GM12878 (cell line): Measurements from ENCODE around the gene CBFA2T3. TPM values are rescaled to one million over a fixed set of nuclear protein-coding genes. Genes with fewer than 3 reads are reported as not detected.

Source experiments
- ATAC-seq: fragments of 200-7000 bp; cut with Tn5 transposase; 3 replicates; pipeline ENCODE4 v1.9.1; 2020; ENCODE audit warnings: mild to moderate bottlenecking, moderate library complexity
- BruUV-seq: library from RNA; stranded (reverse); fragments of 400-500 nt; replicated peaks from 2 replicates; lab custom pipeline; 2021; lab: Mats Ljungman, UMichigan
- CTCF ChIA-PET: fragments of 300-600 bp; sonication (Branson Sonifier 250); formaldehyde crosslinking; extraction: SDS; loops from one replicate; lab custom pipeline; 2021; ENCODE audit warnings: inconsistent platforms; lab: Yijun Ruan, JAX
- POLR2A ChIA-PET: fragments of 350-600 bp; formaldehyde crosslinking; extraction: SDS; loops from one replicate; lab custom pipeline; 2021; ENCODE audit warnings: inconsistent platforms; lab: Charles Lee
- RAD21 ChIA-PET: fragments of 300-600 bp; sonication (Branson Sonifier 250); formaldehyde crosslinking; loops from one replicate; lab custom pipeline; 2023; ENCODE audit warnings: antibody characterized with exemption; ENCODE audit not compliant: unreplicated experiment; lab: Charles Lee
- SMC1A ChIA-PET: fragments of 300-600 bp; sonication (Branson Sonifier 250); formaldehyde crosslinking; loops from one replicate; lab custom pipeline; 2023; ENCODE audit not compliant: unreplicated experiment, uncharacterized antibody; lab: Charles Lee
- DNase-seq: peaks from one replicate; pipeline ENCODE4 v3.0.0-alpha.2; 2011; ENCODE audit warnings: low read depth, low spot score
- FAIRE-seq: peaks from 3 replicates; lab custom pipeline; 2011; peaks lifted over from hg19 to GRCh38; lab: Jason Lieb, UNC
- H2AFZ ChIP-seq: 2 replicates; pipeline ENCODE4 v1.6.0; 2011; ENCODE audit warnings: low read depth, low read length, control low read depth; ENCODE audit not compliant: control insufficient read depth
- H3K27ac ChIP-seq: 2 replicates; pipeline ENCODE4 v1.5.1; 2011; ENCODE audit warnings: control low read depth; ENCODE audit not compliant: control insufficient read depth, insufficient read depth
- H3K27me3 ChIP-seq, 2 experiments: replicated peaks in 1 of 2; 2 replicates each; pipeline versions ENCODE4 v1.6.0 to v1.6.1; 2011; ENCODE audit warnings: low read length in 1 of 2; ENCODE audit not compliant: control insufficient read depth in 2 of 2, insufficient read depth in 2 of 2
- H3K36me3 ChIP-seq, 2 experiments: 2 replicates each; pipeline ENCODE4 v1.5.1; 2011; ENCODE audit warnings: low read length in 1 of 2; ENCODE audit not compliant: control insufficient read depth in 2 of 2, insufficient read depth in 2 of 2
- H3K4me1 ChIP-seq: 2 replicates; pipeline ENCODE4 v1.6.1; 2011; ENCODE audit warnings: mild to moderate bottlenecking, low read length, moderate library complexity, mixed read lengths; ENCODE audit not compliant: control insufficient read depth, insufficient read depth
- H3K4me2 ChIP-seq: 2 replicates; pipeline ENCODE4 v1.6.0; 2011; ENCODE audit warnings: control low read depth; ENCODE audit not compliant: control insufficient read depth, insufficient read depth
- H3K4me3 ChIP-seq: fragments of 200-600 bp; sonication (generic); 2 replicates; pipeline ENCODE4 v1.5.1; 2016
- H3K79me2 ChIP-seq: 2 replicates; pipeline ENCODE4 v1.6.0; 2011; ENCODE audit warnings: low read length; ENCODE audit not compliant: control insufficient read depth, insufficient read depth
- H3K9ac ChIP-seq: 2 replicates; pipeline ENCODE4 v1.8.0; 2011; ENCODE audit warnings: low read length, control low read depth, mixed read lengths; ENCODE audit not compliant: control insufficient read depth, insufficient read depth
- H3K9me3 ChIP-seq: replicated peaks from 3 replicates; pipeline ENCODE4 v1.5.1; 2011; ENCODE audit warnings: mild to moderate bottlenecking, low read length; ENCODE audit not compliant: control insufficient read depth, insufficient read depth
- H4K20me1 ChIP-seq: 2 replicates; pipeline ENCODE4 v1.6.0; 2011; ENCODE audit not compliant: control insufficient read depth, insufficient read depth
- ATF7 ChIP-seq: fragments of 450-650 bp; IDR thresholded peaks from 2 replicates; pipeline ENCODE4 v1.6.1; 2016; ENCODE audit warnings: low read depth, mild to moderate bottlenecking
- BMI1 ChIP-seq: fragments of 450-650 bp; IDR thresholded peaks from 2 replicates; pipeline ENCODE4 v1.6.1; 2016; ENCODE audit warnings: mild to moderate bottlenecking, moderate library complexity, borderline replicate concordance
- BRCA1 ChIP-seq: IDR thresholded peaks from 2 replicates; pipeline ENCODE4 v1.6.1; 2011; ENCODE audit warnings: low read depth, low read length, improper control_type of control experiment
- EP300 ChIP-seq, 2 experiments: fragments of 150-350 bp in 1 of 2; IDR thresholded peaks; 2 replicates each; pipeline ENCODE4 v1.6.1; 2011 to 2012; ENCODE audit warnings: low read depth in 2 of 2, low read length in 2 of 2, borderline replicate concordance in 1 of 2, improper control_type of control experiment in 1 of 2, inconsistent platforms in 1 of 2; ENCODE audit not compliant: control insufficient read depth in 1 of 2
- FOXM1 ChIP-seq: IDR thresholded peaks from 2 replicates; pipeline ENCODE4 v1.6.1; 2012; ENCODE audit warnings: low read depth, mild to moderate bottlenecking, inconsistent platforms, low read length, moderate library complexity
- HCFC1 ChIP-seq: fragments of 150-350 bp; IDR thresholded peaks from 2 replicates; pipeline ENCODE4 v1.6.1; 2014; ENCODE audit warnings: low read length
- IKZF2 ChIP-seq, 2 experiments: fragments of 450-650 bp; IDR thresholded peaks; 2 replicates each; pipeline ENCODE4 v1.6.1; 2017; ENCODE audit warnings: mild to moderate bottlenecking in 2 of 2, moderate library complexity in 2 of 2
- MEF2A ChIP-seq: IDR thresholded peaks from 2 replicates; pipeline ENCODE4 v1.6.1; 2011; ENCODE audit warnings: low read depth, mild to moderate bottlenecking, low read length, moderate library complexity; ENCODE audit not compliant: insufficient read depth
- MLLT1 ChIP-seq: fragments of 450-650 bp; IDR thresholded peaks from 2 replicates; pipeline ENCODE4 v1.6.1; 2016; ENCODE audit warnings: mild to moderate bottlenecking
- MXI1 ChIP-seq: fragments of 150-350 bp; IDR thresholded peaks from 2 replicates; pipeline ENCODE4 v1.6.1; 2011; ENCODE audit warnings: low read depth, mild to moderate bottlenecking, inconsistent platforms, low read length, improper control_type of control experiment
- NR2C2 ChIP-seq: IDR thresholded peaks from 2 replicates; pipeline ENCODE4 v1.6.1; 2011; ENCODE audit warnings: borderline replicate concordance, low read depth; ENCODE audit not compliant: control insufficient read depth, insufficient read length
- PAX8 ChIP-seq: fragments of 450-650 bp; IDR thresholded peaks from 2 replicates; pipeline ENCODE4 v1.6.1; 2017; ENCODE audit warnings: mild to moderate bottlenecking, moderate library complexity
- PML ChIP-seq: IDR thresholded peaks from 2 replicates; pipeline ENCODE4 v1.6.1; 2012; ENCODE audit warnings: low read length, inconsistent platforms
- ZSCAN29 ChIP-seq: fragments of 450-650 bp; IDR thresholded peaks from 2 replicates; pipeline ENCODE4 v1.6.1; 2017; ENCODE audit warnings: mild to moderate bottlenecking, moderate library complexity
- ZZZ3 ChIP-seq: IDR thresholded peaks from 2 replicates; pipeline ENCODE4 v1.6.1; 2011; ENCODE audit warnings: low read depth; ENCODE audit not compliant: control insufficient read depth, insufficient read length
- WGBS: methylation state at CpG from one replicate; pipeline ENCODE4 v1.1.6; 2016; ENCODE audit warnings: low lambda C conversion rate; ENCODE audit not compliant: insufficient replicate concordance, insufficient coverage; ENCODE audit errors: missing lambda C conversion rate; 5-methylcytosine and 5-hydroxymethylcytosine counted together
- in situ Hi-C: fragments of 300-500 bp; cut with MboI; formaldehyde crosslinking; loops from 9 replicates; pipeline ENCODE4 v1.14.3; 2018; ENCODE audit warnings: mixed read lengths
- intact Hi-C: fragments of 100-400 bp; cut with micrococcal nuclease; formaldehyde crosslinking; loops from one replicate; pipeline ENCODE4 v1.14.2; 2022; ENCODE audit not compliant: unreplicated experiment
- polyA plus RNA-seq, 11 experiments: library from polyadenylated mRNA; depleted of rRNA in 4 of 11; unstranded in 6 of 11; stranded (reverse) in 5 of 11; fragments of >200 nt; fragmentation: Nextera tagmentation in 4 of 11; fragmentation: Illumina TruSeq in 1 of 11; extraction: Ambion mirVana in 4 of 11; extraction: Trizol in 1 of 11; gene quantifications; 1 replicate in 1 of 11; 2 replicates in 10 of 11; pipeline versions ENCODE4 v1.2.1 to v1.2.3, GENCODE V29; 2011 to 2016; ENCODE audit warnings: inconsistent platforms in 2 of 11, missing spikeins in 2 of 11, low read depth in 1 of 11
- total RNA-seq, 4 experiments: library from RNA; depleted of rRNA in 3 of 4; stranded (reverse); fragments of >200 nt in 3 of 4; fragmentation: Illumina TruSeq in 1 of 4; extraction: Trizol in 1 of 4; gene quantifications; 2 replicates each; pipeline versions ENCODE4 v1.2.1 to v1.2.3, GENCODE V29; 2013 to 2021
- TF ChIP-seq, protein P1 (sequence below): fragments of 450-650 bp; IDR thresholded peaks from 2 replicates; pipeline ENCODE4 v1.6.1; 2016; ENCODE audit warnings: mild to moderate bottlenecking, moderate library complexity, borderline replicate concordance
- TF ChIP-seq, protein P2 (sequence below): IDR thresholded peaks from 2 replicates; pipeline ENCODE4 v1.6.1; 2011; ENCODE audit warnings: low read depth, low read length, improper control_type of control experiment, borderline replicate concordance

Gene CBFA2T3
- total and polyA plus RNA-seq, 10 of the 15 experiments (the other 5 are each of a cell fraction or from before 2014, with no cell fraction given) = 0.69 to 42.6 (median 4.5) TPM

GRCh38 chr16:88878967-88879787 is 97.8 kb downstream of the CBFA2T3 start:
- Histone ChIP-seq H3K79me2 (no peaks in the 10 kb centered on the region), H2AFZ (no peak overlapping the region), H3K9ac (no peak overlapping the region), H3K36me3 (peaks cover 2 to 4% of the 10 kb centered on the region in 2 experiments; a peak in 3 of 4 replicates), H3K4me1 (no peaks in the 10 kb centered on the region), H3K9me3 (no peaks in the 10 kb centered on the region), H3K27ac (no peak overlapping the region), H3K4me2 (no peak overlapping the region), H3K27me3 (no peaks in the 10 kb centered on the region), H3K4me3 (no peak overlapping the region), H4K20me1 (no peaks in the 10 kb centered on the region)
- FAIRE-seq (no peak), DNase-seq (no peak), ATAC-seq (no peak)
- BruUV-seq = no TSS peak
- ChIA-PET RAD21 (no interaction called here), SMC1A (no interaction called here), POLR2A (no interaction called here), CTCF (no interaction called here)
- in situ Hi-C loops (no loop called here), intact Hi-C loops (no loop called here)
- 90% methylated on average over 30 of the region's 45 CpGs for WGBS
- no peak for TF ChIP-seq BMI1
- TF ChIP-seq FOXM1 = no peak
- TF ChIP-seq, protein P1, sequence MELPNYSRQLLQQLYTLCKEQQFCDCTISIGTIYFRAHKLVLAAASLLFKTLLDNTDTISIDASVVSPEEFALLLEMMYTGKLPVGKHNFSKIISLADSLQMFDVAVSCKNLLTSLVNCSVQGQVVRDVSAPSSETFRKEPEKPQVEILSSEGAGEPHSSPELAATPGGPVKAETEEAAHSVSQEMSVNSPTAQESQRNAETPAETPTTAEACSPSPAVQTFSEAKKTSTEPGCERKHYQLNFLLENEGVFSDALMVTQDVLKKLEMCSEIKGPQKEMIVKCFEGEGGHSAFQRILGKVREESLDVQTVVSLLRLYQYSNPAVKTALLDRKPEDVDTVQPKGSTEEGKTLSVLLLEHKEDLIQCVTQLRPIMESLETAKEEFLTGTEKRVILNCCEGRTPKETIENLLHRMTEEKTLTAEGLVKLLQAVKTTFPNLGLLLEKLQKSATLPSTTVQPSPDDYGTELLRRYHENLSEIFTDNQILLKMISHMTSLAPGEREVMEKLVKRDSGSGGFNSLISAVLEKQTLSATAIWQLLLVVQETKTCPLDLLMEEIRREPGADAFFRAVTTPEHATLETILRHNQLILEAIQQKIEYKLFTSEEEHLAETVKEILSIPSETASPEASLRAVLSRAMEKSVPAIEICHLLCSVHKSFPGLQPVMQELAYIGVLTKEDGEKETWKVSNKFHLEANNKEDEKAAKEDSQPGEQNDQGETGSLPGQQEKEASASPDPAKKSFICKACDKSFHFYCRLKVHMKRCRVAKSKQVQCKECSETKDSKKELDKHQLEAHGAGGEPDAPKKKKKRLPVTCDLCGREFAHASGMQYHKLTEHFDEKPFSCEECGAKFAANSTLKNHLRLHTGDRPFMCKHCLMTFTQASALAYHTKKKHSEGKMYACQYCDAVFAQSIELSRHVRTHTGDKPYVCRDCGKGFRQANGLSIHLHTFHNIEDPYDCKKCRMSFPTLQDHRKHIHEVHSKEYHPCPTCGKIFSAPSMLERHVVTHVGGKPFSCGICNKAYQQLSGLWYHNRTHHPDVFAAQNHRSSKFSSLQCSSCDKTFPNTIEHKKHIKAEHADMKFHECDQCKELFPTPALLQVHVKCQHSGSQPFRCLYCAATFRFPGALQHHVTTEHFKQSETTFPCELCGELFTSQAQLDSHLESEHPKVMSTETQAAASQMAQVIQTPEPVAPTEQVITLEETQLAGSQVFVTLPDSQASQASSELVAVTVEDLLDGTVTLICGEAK = no peak
- no peak for TF ChIP-seq HCFC1
- no peak for TF ChIP-seq NR2C2
- no peak for TF ChIP-seq MXI1
- no peak for TF ChIP-seq ZSCAN29
- TF ChIP-seq MEF2A = no peak
- no peak for TF ChIP-seq BRCA1
- no peak for TF ChIP-seq IKZF2 (IDR thresholded peaks at IDR 0.05)
- TF ChIP-seq ZZZ3 = no peak
- no peak for TF ChIP-seq PML
- TF ChIP-seq MLLT1 = no peak
- TF ChIP-seq, protein P2, sequence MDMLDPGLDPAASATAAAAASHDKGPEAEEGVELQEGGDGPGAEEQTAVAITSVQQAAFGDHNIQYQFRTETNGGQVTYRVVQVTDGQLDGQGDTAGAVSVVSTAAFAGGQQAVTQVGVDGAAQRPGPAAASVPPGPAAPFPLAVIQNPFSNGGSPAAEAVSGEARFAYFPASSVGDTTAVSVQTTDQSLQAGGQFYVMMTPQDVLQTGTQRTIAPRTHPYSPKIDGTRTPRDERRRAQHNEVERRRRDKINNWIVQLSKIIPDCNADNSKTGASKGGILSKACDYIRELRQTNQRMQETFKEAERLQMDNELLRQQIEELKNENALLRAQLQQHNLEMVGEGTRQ = no peak
- no peak for TF ChIP-seq ATF7
- no peak for TF ChIP-seq PAX8
- TF ChIP-seq EP300 (IDR thresholded peaks at IDR 0.05; ENCODE audit: borderline replicate concordance in 1 of 2, control insufficient read depth in 1 of 2, low read depth in 2 of 2, low read length in 2 of 2) = no peak
